ENCODE data around the gene POMT2. TPM values are rescaled to one million over a fixed set of nuclear protein-coding genes. Genes with fewer than 3 reads are reported as not detected.

POMT2 gene
- total and polyA plus RNA-seq, 2 donors (not counting 3 experiments of a cell fraction or from before 2014, with no cell fraction given) = 19.5 to 48.2 TPM

DNA sequence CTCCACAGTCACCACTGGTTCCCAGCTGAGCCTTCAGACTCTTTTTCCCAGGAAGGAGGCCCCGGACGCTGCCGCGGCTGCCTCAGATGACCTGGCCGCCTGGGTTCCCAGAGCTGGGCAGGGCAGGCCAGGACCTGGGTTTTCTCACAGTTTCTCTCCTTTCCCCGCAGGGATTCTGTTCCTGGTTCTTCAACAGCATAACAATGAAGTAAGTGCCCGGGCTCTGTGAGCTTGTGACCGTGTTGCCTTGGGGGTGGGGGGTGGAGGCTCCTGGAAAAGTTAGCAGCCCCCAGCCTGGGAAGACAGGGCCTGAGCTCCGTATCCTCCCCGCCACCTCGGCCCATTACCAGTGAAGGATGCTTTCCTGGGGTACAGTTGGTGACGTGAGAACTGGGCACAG lies 95.4 kb downstream of the POMT2 start:
- ChIA-PET CTCF (interaction anchor here (1.4 kb wide), 1 partner anchor 12 kb away, joined by 6 read pairs; no protein-coding TSS in a partner anchor), POLR2A (no interaction called here)
- no peak overlapping the region for H2AFZ ChIP-seq (ENCODE audit: low read depth, low read length)
- no peak for FAIRE-seq
- TF ChIP-seq GATA2 (IDR thresholded peaks at IDR 0.05; ENCODE audit: insufficient read depth, insufficient read length, low read depth, low read length) (no peak), FOS (IDR thresholded peaks at IDR 0.05; ENCODE audit: borderline replicate concordance, insufficient read depth, low read length) (no peak), EZH2 (IDR thresholded peaks at IDR 0.05; ENCODE audit: borderline replicate concordance, low read depth, low read length, severe bottlenecking) (no peak), JUN (IDR thresholded peaks at IDR 0.05; ENCODE audit: borderline replicate concordance, insufficient read depth, insufficient read length, low read depth) (no peak), POLR2AphosphoS5 (IDR thresholded peaks at IDR 0.05; ENCODE audit: insufficient read depth, low read depth, low read length) (no peak), POLR2A (IDR thresholded peaks at IDR 0.05; ENCODE audit: low read depth, low read length) (no peak), MYC (IDR thresholded peaks at IDR 0.05; ENCODE audit: low read depth, low read length) (no peak)
- TF ChIP-seq, protein P1, sequence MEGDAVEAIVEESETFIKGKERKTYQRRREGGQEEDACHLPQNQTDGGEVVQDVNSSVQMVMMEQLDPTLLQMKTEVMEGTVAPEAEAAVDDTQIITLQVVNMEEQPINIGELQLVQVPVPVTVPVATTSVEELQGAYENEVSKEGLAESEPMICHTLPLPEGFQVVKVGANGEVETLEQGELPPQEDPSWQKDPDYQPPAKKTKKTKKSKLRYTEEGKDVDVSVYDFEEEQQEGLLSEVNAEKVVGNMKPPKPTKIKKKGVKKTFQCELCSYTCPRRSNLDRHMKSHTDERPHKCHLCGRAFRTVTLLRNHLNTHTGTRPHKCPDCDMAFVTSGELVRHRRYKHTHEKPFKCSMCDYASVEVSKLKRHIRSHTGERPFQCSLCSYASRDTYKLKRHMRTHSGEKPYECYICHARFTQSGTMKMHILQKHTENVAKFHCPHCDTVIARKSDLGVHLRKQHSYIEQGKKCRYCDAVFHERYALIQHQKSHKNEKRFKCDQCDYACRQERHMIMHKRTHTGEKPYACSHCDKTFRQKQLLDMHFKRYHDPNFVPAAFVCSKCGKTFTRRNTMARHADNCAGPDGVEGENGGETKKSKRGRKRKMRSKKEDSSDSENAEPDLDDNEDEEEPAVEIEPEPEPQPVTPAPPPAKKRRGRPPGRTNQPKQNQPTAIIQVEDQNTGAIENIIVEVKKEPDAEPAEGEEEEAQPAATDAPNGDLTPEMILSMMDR (IDR thresholded peaks at IDR 0.05; ENCODE audit: extremely low read depth in 1 of 2, insufficient read depth in 1 of 2, low read depth in 1 of 2, low read length in 2 of 2) = no peak
- TF ChIP-seq, protein P2, sequence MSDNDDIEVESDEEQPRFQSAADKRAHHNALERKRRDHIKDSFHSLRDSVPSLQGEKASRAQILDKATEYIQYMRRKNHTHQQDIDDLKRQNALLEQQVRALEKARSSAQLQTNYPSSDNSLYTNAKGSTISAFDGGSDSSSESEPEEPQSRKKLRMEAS (IDR thresholded peaks at IDR 0.05; ENCODE audit: insufficient read depth, insufficient read length) = no peak
- H3K9me1 ChIP-seq (replicated peaks; ENCODE audit: control insufficient read depth, extremely low read depth, insufficient read depth, low read length) = no peaks in the 10 kb centered on the region
- no peaks in the 10 kb centered on the region for H3K36me3 ChIP-seq (ENCODE audit: control insufficient read depth in 2 of 2, extremely low read depth in 1 of 2, insufficient read depth in 2 of 2, low read length in 2 of 2)
- no peak for DNase-seq (ENCODE audit: low read depth, low spot score)
- no peaks in the 10 kb centered on the region for H4K20me1 ChIP-seq (replicated peaks; ENCODE audit: control insufficient read depth, extremely low read depth, insufficient read depth, low read length)
- no peaks in the 10 kb centered on the region for H3K27me3 ChIP-seq (ENCODE audit: control insufficient read depth in 2 of 2, insufficient read depth in 2 of 2, low read length in 2 of 2)
- no peak overlapping the region for H3K4me3 ChIP-seq (replicated peaks in 1 of 3; ENCODE audit: insufficient read depth in 1 of 3, low read depth in 1 of 3, low read length in 3 of 3)
- no TSS peak for BruUV-seq (replicated peaks)
- no peak overlapping the region for H3K27ac ChIP-seq (ENCODE audit: insufficient read depth, low read depth, low read length)
- no peak overlapping the region for H3K4me2 ChIP-seq (ENCODE audit: insufficient read depth, low read length)
- dilution Hi-C loops (cut with MboI; ENCODE audit: extremely low pct_ligation_motif_present, low sequenced_read_pairs) (no loop called here), intact Hi-C loops (cut with micrococcal nuclease) (no loop called here)
- no peaks in the 10 kb centered on the region for H3K9me3 ChIP-seq (replicated peaks; ENCODE audit: control insufficient read depth, insufficient read depth, low read length)
- H3K4me1 ChIP-seq (ENCODE audit: control insufficient read depth, extremely low read depth, insufficient read depth, low read length) = no peaks in the 10 kb centered on the region
- H3K9ac ChIP-seq (replicated peaks; ENCODE audit: extremely low read depth, insufficient read depth, low read length) = no peak overlapping the region
- no peaks in the 10 kb centered on the region for H3K79me2 ChIP-seq (ENCODE audit: control insufficient read depth, insufficient read depth, low read length)

MicroRNA genes within 50 kb of the gene (microRNA counts, 767-probe panel; counts per million panel counts)
- microRNA hsa-miR-1260a = 10,846 counts per million, percentile 97 among the panel's probes with 10 or more counts

Small RNA genes lying within 50 kb of the gene (microRNA-seq; reads per million reads assigned to microRNA genes)
- not detected for gene MIR1260A (ENCODE audit: borderline number of aligned reads, borderline replicate concordance)

Small RNA genes lying within 50 kb of the gene (small RNA-seq; reads per million reads assigned to genes)
- not detected for gene MIR1260A (ENCODE audit: insufficient read depth, insufficient read length, low read depth, low replicate concordance)

Other genes starting within 250 kb of the POMT2 start
- gene CIPC, start 222.6 kb downstream of the POMT2 start, total RNA-seq = 17.4 and 17.7 TPM in 2 replicates
- 7.6 and 8.8 TPM in 2 replicates for gene CIPC, start 222.6 kb downstream of the POMT2 start, polyA plus RNA-seq
- gene ZDHHC22, start 179.1 kb downstream of the POMT2 start, total RNA-seq = 0.24 and 0.28 TPM in 2 replicates
- gene ZDHHC22, start 179.1 kb downstream of the POMT2 start, polyA plus RNA-seq = 0.03 and 0.08 TPM in 2 replicates
- not detected in 2 replicates for gene TMEM63C, start 139.1 kb downstream of the POMT2 start, total RNA-seq
- gene TMEM63C, start 139.1 kb downstream of the POMT2 start, polyA plus RNA-seq = not detected in 2 replicates
- gene NGB, start 49.7 kb downstream of the POMT2 start, total RNA-seq = not detected in 2 replicates
- gene NGB, start 49.7 kb downstream of the POMT2 start, polyA plus RNA-seq = not detected in 2 replicates
- gene GSTZ1, start 153 bp upstream of the POMT2 start, total RNA-seq = 16.7 and 20.4 TPM in 2 replicates
- 19.2 and 20.5 TPM in 2 replicates for gene GSTZ1, start 153 bp upstream of the POMT2 start, polyA plus RNA-seq
- gene TMED8, start 56.2 kb upstream of the POMT2 start, total RNA-seq = 12.6 and 13.5 TPM in 2 replicates
- gene TMED8, start 56.2 kb upstream of the POMT2 start, polyA plus RNA-seq = 4.4 and 5.2 TPM in 2 replicates
- 0.65 and 1.1 TPM in 2 replicates for gene SAMD15, start 56.5 kb upstream of the POMT2 start, total RNA-seq
- 0.10 and 0.51 TPM in 2 replicates for gene SAMD15, start 56.5 kb upstream of the POMT2 start, polyA plus RNA-seq
- 0.33 and 0.48 TPM in 2 replicates for gene NOXRED1, start 102.6 kb upstream of the POMT2 start, total RNA-seq
- gene NOXRED1, start 102.6 kb upstream of the POMT2 start, polyA plus RNA-seq = 0.03 and 0.15 TPM in 2 replicates
- 22.2 and 24.2 TPM in 2 replicates for gene VIPAS39, start 136.7 kb upstream of the POMT2 start, total RNA-seq
- gene VIPAS39, start 136.7 kb upstream of the POMT2 start, polyA plus RNA-seq = 28.2 and 28.4 TPM in 2 replicates
- gene AHSA1, start 137.2 kb upstream of the POMT2 start, total RNA-seq = 158 and 166 TPM in 2 replicates
- 118 and 122 TPM in 2 replicates for gene AHSA1, start 137.2 kb upstream of the POMT2 start, polyA plus RNA-seq
- gene ISM2, start 177.9 kb upstream of the POMT2 start, total RNA-seq = not detected in 2 replicates
- gene ISM2, start 177.9 kb upstream of the POMT2 start, polyA plus RNA-seq = not detected in 2 replicates